Measurements from ENCODE around the gene TSEN2. TPM values are rescaled to one million over a fixed set of nuclear protein-coding genes. Genes with fewer than 3 reads are reported as not detected.

TSEN2 gene
- total RNA-seq, 1 experiment from 2014 or later, result 35.5 TPM

GRCh38 chr3:12444582-12445471, 39.5 kb upstream of the TSEN2 start:
- H3K9ac ChIP-seq (ENCODE audit: low read length), result peak overlapping the region; percentile 70
- POLR2A ChIA-PET, result interaction anchor here (1.0 kb wide), 1 partner anchor 12 kb away, joined by 5 read pairs; no protein-coding TSS in a partner anchor
- peak overlapping the region; percentile 36 to 47 for H3K4me3 ChIP-seq (replicated peaks in 1 of 2; ENCODE audit: low read depth in 1 of 2, low read length in 2 of 2)

More at GRCh38 chr3:12444582-12445471, 39.5 kb upstream of the TSEN2 start:
- peak overlapping the region; percentile 89 for H3K27ac ChIP-seq (ENCODE audit: low read depth, low read length)
- BruUV-seq (replicated peaks), result TSS peak; percentile 88
- H3K9me3 ChIP-seq (ENCODE audit: control insufficient read depth in 1 of 2, insufficient read depth in 1 of 2, low read depth in 1 of 2, low read length in 2 of 2), result no peaks in the 10 kb centered on the region
- DNase-seq (ENCODE audit: low read depth, low spot score) (peak; percentile 88), ATAC-seq (peak; percentile 87)
- peak overlapping the region; percentile 83 for H3K4me2 ChIP-seq (ENCODE audit: low read length)
- H3K36me3 ChIP-seq (ENCODE audit: control insufficient read depth in 1 of 2, insufficient read depth in 2 of 2, low read length in 2 of 2), result no peaks in the 10 kb centered on the region
- TF ChIP-seq ZFX (IDR thresholded peaks at IDR 0.05), result peak; percentile 34; the same call in 1 of the 2 replicates
- no peak for TF ChIP-seq MAX (IDR thresholded peaks at IDR 0.05)
- no peak for TF ChIP-seq CBX3 (IDR thresholded peaks at IDR 0.05; ENCODE audit: low read depth)
- TF ChIP-seq FOSL1 (IDR thresholded peaks at IDR 0.05; ENCODE audit: low read depth), result no peak
- peak; percentile 60 for TF ChIP-seq YY1 (IDR thresholded peaks at IDR 0.05; ENCODE audit: extremely low read depth, insufficient replicate concordance, low read depth, low read length)
- TF ChIP-seq POLR2AphosphoS5 (IDR thresholded peaks at IDR 0.05; ENCODE audit: low read depth, low read length), result peak; percentile 72
- TF ChIP-seq CTCF (IDR thresholded peaks at IDR 0.05 in 2 of 3, conservative IDR thresholded peaks at IDR 0.05 in 1 of 3; ENCODE audit: borderline replicate concordance in 1 of 3, insufficient read depth in 1 of 3, low read depth in 2 of 3, low read length in 2 of 3), result no peak
- TF ChIP-seq RAD21 (IDR thresholded peaks at IDR 0.05; ENCODE audit: low read depth), result no peak
- no peak for TF ChIP-seq EGR1 (IDR thresholded peaks at IDR 0.05; ENCODE audit: low read depth)
- no peak for TF ChIP-seq EZH2phosphoT487 (IDR thresholded peaks at IDR 0.05; ENCODE audit: borderline replicate concordance)
- no peak for TF ChIP-seq SP1 (IDR thresholded peaks at IDR 0.05; ENCODE audit: low read depth)
- no peak for TF ChIP-seq EZH2 (IDR thresholded peaks at IDR 0.05)
- TF ChIP-seq TCF7L2 (IDR thresholded peaks at IDR 0.05; ENCODE audit: borderline replicate concordance, extremely low read depth, insufficient read depth, insufficient read length), result no peak
- intact Hi-C loops (cut with micrococcal nuclease), result loop anchor here (1.0 kb wide), 2 partner anchors 34 to 40 kb away; no protein-coding TSS in a partner anchor
- H3K27me3 ChIP-seq (ENCODE audit: insufficient read depth, low read length), result no peaks in the 10 kb centered on the region
- H4K20me1 ChIP-seq (ENCODE audit: insufficient read depth), result no peaks in the 10 kb centered on the region
- RAD21 ChIA-PET (ENCODE audit: low non-redundant PET in 1 of 2, low total read pairs in 2 of 2, uncharacterized antibody in 2 of 2, unreplicated experiment in 2 of 2), result no interaction called here
- CTCF ChIA-PET, result no interaction called here
- H3K9me2 ChIP-seq (ENCODE audit: insufficient read depth), result no peaks in the 10 kb centered on the region
- H3K4me1 ChIP-seq (ENCODE audit: control insufficient read depth in 1 of 2, insufficient read depth in 2 of 2, low read length in 2 of 2), result peaks cover 30 to 68% of the 10 kb centered on the region in 2 experiments
- no peaks in the 10 kb centered on the region for H3K79me2 ChIP-seq (ENCODE audit: insufficient read depth, low read length)
- H2AFZ ChIP-seq (ENCODE audit: low read depth, low read length, poor library complexity, severe bottlenecking), result peak overlapping the region; percentile 29

All from HCT116 (cell line).